Naive thymus-derived CD4-positive, alpha-beta T cell (primary cell): ENCODE measurements around the gene LBR. TPM values are rescaled to one million over a fixed set of nuclear protein-coding genes. Genes with fewer than 3 reads are reported as not detected.
A peak's percentile ranks its signal among the peaks of the same experiment; 100 is the strongest.

Experiments used
- ATAC-seq: fragments of 150-1000 bp; cut with Tn5 transposase; 2 replicates; pipeline ENCODE4 v1.10.0; 2021; ENCODE audit warnings: mild to moderate bottlenecking, moderate library complexity
- CTCF ChIA-PET: fragments of 350-600 bp; sonication (Branson Sonifier 250); formaldehyde crosslinking; loops from one replicate; lab custom pipeline; 2021; ENCODE audit warnings: antibody characterized with exemption; lab: Charles Lee
- POLR2A ChIA-PET: fragments of 350-600 bp; sonication (Branson Sonifier 250); formaldehyde crosslinking; loops from one replicate; lab custom pipeline; 2021; ENCODE audit warnings: antibody characterized with exemption, inconsistent platforms; lab: Charles Lee
- DNase-seq, 9 donors: peaks; one replicate each; pipeline versions ENCODE4 v3.0.0 to v3.0.0-alpha.2; 2020 to 2022; ENCODE audit warnings: mixed read lengths in 1 of 9
- H3K27ac ChIP-seq: one replicate; pipeline ENCODE4 v1.7.0; 2013; ENCODE audit warnings: mild to moderate bottlenecking, low read depth, low read length, moderate library complexity
- H3K27me3 ChIP-seq, 2 donors: one replicate each; pipeline ENCODE4 v1.7.0; 2013; ENCODE audit warnings: low read length in 2 of 2, mild to moderate bottlenecking in 2 of 2, moderate library complexity in 2 of 2; ENCODE audit not compliant: control insufficient read depth in 2 of 2, insufficient read depth in 2 of 2
- H3K36me3 ChIP-seq, 3 experiments: 1 replicate in 2 of 3; 2 replicates in 1 of 3; pipeline ENCODE4 v1.7.0; 2013; ENCODE audit warnings: low read length in 3 of 3, mild to moderate bottlenecking in 3 of 3, moderate library complexity in 1 of 3; ENCODE audit not compliant: insufficient read depth in 3 of 3, control insufficient read depth in 2 of 3
- H3K4me1 ChIP-seq, 2 donors: one replicate each; pipeline ENCODE4 v1.7.0; 2013; ENCODE audit warnings: low read length in 2 of 2, mild to moderate bottlenecking in 2 of 2, moderate library complexity in 1 of 2; ENCODE audit not compliant: control insufficient read depth in 2 of 2, insufficient read depth in 2 of 2
- H3K4me3 ChIP-seq: 2 replicates; pipeline ENCODE4 v1.7.0; 2013; ENCODE audit warnings: mild to moderate bottlenecking, low read length
- H3K9me3 ChIP-seq, 3 experiments: 1 replicate in 2 of 3; 2 replicates in 1 of 3; pipeline ENCODE4 v1.7.0; 2013; ENCODE audit warnings: low read length in 3 of 3; ENCODE audit not compliant: control insufficient read depth in 2 of 3
- H3K27ac Mint-ChIP-seq, 9 donors: one replicate each; pipeline ENCODE4 v1.8.0; 2020 to 2022; ENCODE audit warnings: mixed read lengths in 9 of 9, mild to moderate bottlenecking in 8 of 9, moderate library complexity in 5 of 9, inconsistent platforms in 2 of 9
- H3K27me3 Mint-ChIP-seq, 5 donors: one replicate each; pipeline ENCODE4 v1.8.0; 2021 to 2022; ENCODE audit warnings: mixed read lengths in 5 of 5, mild to moderate bottlenecking in 1 of 5
- H3K36me3 Mint-ChIP-seq, 5 donors: one replicate each; pipeline ENCODE4 v1.8.0; 2020 to 2022; ENCODE audit warnings: mixed read lengths in 5 of 5, mild to moderate bottlenecking in 3 of 5, inconsistent platforms in 1 of 5
- H3K4me1 Mint-ChIP-seq, 7 donors: one replicate each; pipeline ENCODE4 v1.8.0; 2020 to 2022; ENCODE audit warnings: mixed read lengths in 7 of 7, mild to moderate bottlenecking in 3 of 7, inconsistent platforms in 1 of 7
- H3K4me3 Mint-ChIP-seq, 10 donors: one replicate each; pipeline ENCODE4 v1.8.0; 2020 to 2022; ENCODE audit warnings: mild to moderate bottlenecking in 10 of 10, mixed read lengths in 10 of 10, moderate library complexity in 6 of 10, inconsistent platforms in 2 of 10
- H3K9me3 Mint-ChIP-seq, 11 donors: one replicate each; pipeline ENCODE4 v1.8.0; 2020 to 2022; ENCODE audit warnings: mixed read lengths in 11 of 11, mild to moderate bottlenecking in 4 of 11, inconsistent platforms in 1 of 11, moderate library complexity in 1 of 11
- intact Hi-C, 2 donors: fragments of 100-400 bp; cut with micrococcal nuclease; formaldehyde crosslinking; loops; one replicate each; pipeline ENCODE4 v1.15.1; 2023
- polyA plus RNA-seq, 2 donors: library from polyadenylated mRNA; unstranded; fragments of 300-500 nt; fragmentation: Illumina TruSeq; gene quantifications; one replicate each; pipeline ENCODE4 v1.2.3, GENCODE V29; 2021
- total RNA-seq, 6 experiments: library from RNA in 5 of 6; stranded (reverse) in 5 of 6; gene quantifications; 1 replicate in 5 of 6; 2 replicates in 1 of 6; pipeline ENCODE4 v1.2.3 and lab custom pipeline; 2021 to 2026

The LBR gene
- total and polyA plus RNA-seq, 7 experiments from 2014 or later: 104 to 220 (median 128) TPM

DNA sequence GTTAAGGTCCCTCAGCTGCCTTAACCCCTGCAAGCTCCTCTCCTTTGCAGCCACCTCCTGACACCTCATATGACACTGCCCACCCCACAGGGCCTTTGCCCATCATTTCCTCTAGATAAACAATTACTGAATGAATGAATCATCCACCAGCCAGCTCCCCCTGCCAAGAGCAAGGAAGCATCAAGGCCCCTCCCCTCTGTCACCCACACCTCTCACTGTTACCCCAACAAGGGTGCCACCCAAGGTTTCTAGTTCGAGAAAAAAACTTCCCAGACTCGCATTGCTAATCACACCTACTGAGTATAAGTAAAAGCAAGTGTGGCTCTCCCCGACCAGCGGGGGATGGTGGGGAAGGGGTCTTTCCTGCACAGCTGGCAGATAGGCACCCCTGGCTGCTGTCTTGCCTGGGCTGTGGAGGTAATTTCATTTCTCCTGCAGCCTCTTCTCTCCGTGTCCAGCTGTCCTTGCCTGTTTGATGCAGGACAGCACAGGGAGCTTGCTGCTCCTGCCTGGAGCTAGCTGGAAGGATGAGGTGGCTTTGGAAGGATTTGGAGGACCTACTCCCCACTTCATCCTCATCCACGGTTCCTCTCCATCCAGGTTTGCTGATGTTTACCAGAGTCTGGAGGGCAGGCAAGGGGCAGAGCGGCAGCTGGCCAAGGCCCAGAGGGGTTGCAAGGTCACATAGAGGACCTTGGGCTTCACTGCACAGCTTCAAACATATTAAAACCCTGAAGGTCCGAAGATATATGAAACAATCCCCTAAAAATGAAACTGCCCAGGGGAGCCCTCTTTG is 33.1 kb upstream of the LBR start:
- Histone ChIP-seq H3K27me3 (no peaks in the 10 kb centered on the region), H3K4me1 (peaks cover 11 to 38% of the 10 kb centered on the region in 2 donors), H3K36me3 (no peaks in the 10 kb centered on the region), H3K4me3 (peak overlapping the region; percentile 20), H3K9me3 (no peaks in the 10 kb centered on the region), H3K27ac (no peak overlapping the region)
- peaks cover 0 to 3% (median 0%) of the 10 kb centered on the region in 5 donors for H3K27me3 Mint-ChIP-seq
- H3K4me1 Mint-ChIP-seq: peaks cover 20 to 57% (median 38%) of the 10 kb centered on the region in 7 donors
- H3K27ac Mint-ChIP-seq: peak overlapping the region in 5 of 9 donors; percentile 27 to 86 (median 49)
- H3K4me3 Mint-ChIP-seq: peak overlapping the region in 2 of 10 donors; percentile 43 to 57
- H3K36me3 Mint-ChIP-seq: peaks cover 0 to 2% (median 0%) of the 10 kb centered on the region in 5 donors
- intact Hi-C loops: no loop called here
- H3K9me3 Mint-ChIP-seq: peaks cover 0 to 3% (median 0%) of the 10 kb centered on the region in 11 donors
- ChIA-PET POLR2A (interaction anchor here (0.6 to 2.9 kb wide), 6 partner anchors 9 to 33 kb away, joined by 3 to 17 read pairs (median 6); partner anchors contain the start of gene LBR), CTCF (interaction anchor here (0.5 to 0.9 kb wide), 2 partner anchors 14 to 21 kb away, joined by 3 to 5 read pairs; no protein-coding TSS in a partner anchor)
- peak; percentile 87 for ATAC-seq
- DNase-seq: peak in 1 of 9 donors; percentile 44

DNA sequence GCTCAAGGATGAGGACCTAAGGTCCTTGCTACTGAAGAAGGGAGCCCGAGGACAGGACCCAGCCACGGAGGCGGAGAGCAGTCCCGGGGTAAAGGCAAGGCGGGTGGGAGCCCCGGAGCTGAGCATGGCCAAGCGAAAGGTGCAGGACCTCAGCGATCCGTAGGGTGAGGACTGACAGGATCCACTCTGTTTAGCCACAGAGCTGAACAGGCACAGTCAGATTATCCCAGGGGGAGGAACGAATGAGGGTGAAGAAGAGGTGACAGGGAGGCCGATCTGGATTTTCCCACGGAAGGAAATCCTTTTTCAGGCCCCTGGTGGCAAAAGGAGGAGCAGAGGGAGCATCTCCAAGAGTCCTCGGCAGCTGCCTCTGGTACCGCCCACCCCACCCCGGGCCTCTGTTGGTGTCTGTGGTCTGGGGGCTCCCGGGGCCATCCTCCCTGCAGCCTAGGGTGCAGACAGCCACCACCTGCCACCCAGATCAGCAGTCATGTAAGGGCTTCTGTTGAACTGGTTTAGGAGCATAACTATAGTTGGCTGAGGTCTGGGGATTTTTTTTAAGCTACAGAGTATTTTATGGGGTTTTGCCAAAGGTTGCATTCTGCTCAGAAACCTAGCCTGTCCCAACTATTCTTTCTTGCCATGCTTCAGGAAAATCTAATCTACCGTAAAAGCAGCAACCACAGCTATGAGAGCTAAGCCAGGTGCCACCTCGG is 32.3 kb upstream of the LBR start:
- peaks cover 0 to 3% (median 0%) of the 10 kb centered on the region in 5 donors for H3K27me3 Mint-ChIP-seq
- DNase-seq: no peak
- H3K4me1 Mint-ChIP-seq: peaks cover 16 to 52% (median 35%) of the 10 kb centered on the region in 7 donors
- H3K27ac Mint-ChIP-seq: peak overlapping the region in 4 of 9 donors; percentile 15 to 86 (median 47)
- no peaks in the 10 kb centered on the region for H3K9me3 ChIP-seq
- H3K4me1 ChIP-seq: peaks cover 11 to 33% of the 10 kb centered on the region in 2 donors
- no peak overlapping the region for H3K4me3 ChIP-seq
- ChIA-PET POLR2A (interaction anchor here (1.0 to 2.9 kb wide), 5 partner anchors 8 to 32 kb away, joined by 3 to 17 read pairs (median 9); partner anchors contain the start of gene LBR), CTCF (interaction anchor here (0.5 to 1.0 kb wide), 3 partner anchors 14 to 22 kb away, joined by 3 to 5 read pairs (median 3); no protein-coding TSS in a partner anchor)
- H3K36me3 Mint-ChIP-seq: peaks cover 0 to 2% (median 0%) of the 10 kb centered on the region in 5 donors
- no peaks in the 10 kb centered on the region for H3K36me3 ChIP-seq
- no peak overlapping the region for H3K27ac ChIP-seq
- intact Hi-C loops: no loop called here
- H3K9me3 Mint-ChIP-seq: peaks cover 0 to 3% (median 0%) of the 10 kb centered on the region in 11 donors
- peak; percentile 52 for ATAC-seq
- H3K27me3 ChIP-seq: no peaks in the 10 kb centered on the region
- H3K4me3 Mint-ChIP-seq: peak overlapping the region in 3 of 10 donors; percentile 43 to 61 (median 57)

DNA sequence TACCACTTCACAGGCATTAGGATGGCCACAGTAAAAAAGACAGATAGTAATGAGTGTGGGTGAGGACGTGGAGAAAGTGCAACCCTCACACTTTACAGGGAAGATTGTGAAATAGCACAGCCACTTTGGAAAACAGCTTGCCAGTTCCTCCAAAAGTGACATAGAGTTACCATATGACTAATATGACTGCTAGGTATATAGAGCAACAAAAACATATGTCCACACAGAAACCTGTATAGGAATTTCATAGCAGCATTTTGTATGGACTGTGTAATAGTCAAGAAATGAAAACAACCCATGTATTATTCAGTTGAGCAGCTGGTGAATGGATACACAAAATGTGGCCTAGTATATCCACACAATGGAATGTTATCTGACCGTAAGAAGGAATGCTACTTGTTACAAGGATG is 30.4 kb upstream of the LBR start:
- no peaks in the 10 kb centered on the region for H3K36me3 ChIP-seq
- H3K9me3 Mint-ChIP-seq: peaks cover 0 to 2% (median 0%) of the 10 kb centered on the region in 11 donors
- H3K4me1 Mint-ChIP-seq: peaks cover 23 to 58% (median 39%) of the 10 kb centered on the region in 7 donors
- DNase-seq (no peak), ATAC-seq (no peak)
- POLR2A ChIA-PET: interaction anchor here (0.8 to 2.7 kb wide), 2 partner anchors 9 to 13 kb away, joined by 5 to 7 read pairs; no protein-coding TSS in a partner anchor
- H3K4me1 ChIP-seq: peaks cover 11 to 36% of the 10 kb centered on the region in 2 donors
- no peaks in the 10 kb centered on the region for H3K27me3 ChIP-seq
- intact Hi-C loops: no loop called here
- H3K27ac Mint-ChIP-seq: peak overlapping the region in 1 of 9 donors; percentile 64
- no peak overlapping the region for H3K27ac ChIP-seq
- H3K27me3 Mint-ChIP-seq: peaks cover 0 to 3% (median 0%) of the 10 kb centered on the region in 5 donors
- H3K4me3 ChIP-seq: no peak overlapping the region
- CTCF ChIA-PET: no interaction called here
- H3K36me3 Mint-ChIP-seq: peaks cover 0 to 5% (median 0%) of the 10 kb centered on the region in 5 donors
- H3K9me3 ChIP-seq: no peaks in the 10 kb centered on the region
- no peak overlapping the region for H3K4me3 Mint-ChIP-seq

DNA sequence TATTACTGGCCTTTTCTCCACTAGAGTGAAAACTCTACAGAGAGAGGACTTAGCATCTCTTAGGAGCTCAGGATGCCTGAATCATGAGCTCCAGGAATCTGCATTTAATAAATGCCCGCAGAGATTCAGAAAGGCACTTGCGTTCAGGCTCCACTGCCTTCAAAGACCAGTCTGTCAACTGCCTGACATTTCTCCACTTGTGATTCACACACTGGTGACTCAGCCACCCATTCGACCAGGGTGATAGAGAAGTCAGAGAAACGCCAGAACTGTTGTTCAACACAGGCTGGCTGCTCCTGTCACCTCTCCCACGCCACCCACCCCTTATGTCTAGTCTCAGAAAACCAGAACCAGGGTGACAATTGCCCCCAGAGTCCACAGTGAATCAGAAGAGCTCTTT is 26.9 kb upstream of the LBR start:
- ATAC-seq (peak; percentile 91), DNase-seq (peak in 1 of 9 donors; percentile 69)
- H3K27me3 ChIP-seq: no peaks in the 10 kb centered on the region
- H3K9me3 ChIP-seq: no peaks in the 10 kb centered on the region
- peaks cover 0 to 7% (median 0%) of the 10 kb centered on the region in 5 donors for H3K36me3 Mint-ChIP-seq
- H3K4me1 Mint-ChIP-seq: peaks cover 24 to 45% (median 30%) of the 10 kb centered on the region in 7 donors
- no peak overlapping the region for H3K27ac ChIP-seq
- intact Hi-C loops: loop anchor here in 1 of 2 donors (1.0 kb wide), 1 partner anchor 9 kb away; no protein-coding TSS in a partner anchor
- H3K27me3 Mint-ChIP-seq: peaks cover 0 to 3% (median 0%) of the 10 kb centered on the region in 5 donors
- H3K4me1 ChIP-seq: peaks cover 0 to 9% of the 10 kb centered on the region in 2 donors
- peaks cover 0 to 4% (median 0%) of the 10 kb centered on the region in 11 donors for H3K9me3 Mint-ChIP-seq
- peak overlapping the region in 3 of 9 donors; percentile 6 to 88 (median 78) for H3K27ac Mint-ChIP-seq
- H3K4me3 ChIP-seq: no peak overlapping the region
- no peaks in the 10 kb centered on the region for H3K36me3 ChIP-seq
- CTCF ChIA-PET: no interaction called here
- peak overlapping the region in 2 of 10 donors; percentile 49 to 71 for H3K4me3 Mint-ChIP-seq
- POLR2A ChIA-PET: interaction anchor here (1.0 to 3.1 kb wide), 3 partner anchors 9 to 26 kb away, joined by 3 to 16 read pairs (median 6); no protein-coding TSS in a partner anchor

DNA sequence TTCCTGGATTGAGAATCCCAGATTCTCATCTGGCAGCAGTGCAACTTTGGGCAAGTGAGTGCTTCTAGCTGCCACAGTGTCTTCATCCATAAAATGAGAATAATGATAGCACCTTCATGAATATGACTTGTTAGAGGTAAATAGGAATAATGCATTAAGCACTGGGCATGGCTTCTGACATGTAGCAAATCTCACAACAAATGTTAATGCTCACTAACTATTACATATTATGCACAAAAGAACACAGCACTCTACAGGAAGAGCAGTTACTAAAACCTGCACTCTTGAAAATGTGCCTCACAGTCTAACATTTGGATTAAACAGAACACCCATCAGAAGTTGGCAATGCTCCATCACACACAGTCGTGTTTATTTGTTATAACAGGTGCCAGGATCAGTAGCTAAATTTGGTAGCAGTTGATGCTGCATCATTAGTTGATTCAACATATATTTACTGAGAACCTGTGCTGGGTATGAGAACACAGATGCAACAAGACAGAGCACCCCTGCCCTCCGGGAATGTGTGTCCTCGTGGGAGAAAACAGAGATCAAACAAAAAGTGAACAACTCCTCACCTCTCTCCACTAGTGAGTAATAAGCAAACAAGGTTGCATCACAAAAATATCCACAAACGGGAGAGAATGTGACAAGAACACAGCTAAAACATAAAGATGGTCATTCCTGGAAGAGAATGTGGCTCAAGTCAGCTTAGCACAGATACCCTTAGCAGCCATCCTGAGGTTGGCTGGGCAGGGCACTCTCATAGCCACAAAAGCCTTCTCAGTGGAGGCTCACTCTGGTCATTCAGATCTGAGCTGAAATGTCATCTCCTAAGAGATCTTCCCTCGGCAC is 26.2 kb upstream of the LBR start:
- Mint-ChIP-seq H3K27ac (peak overlapping the region in 2 of 9 donors; percentile 18 to 88), H3K4me3 (peak overlapping the region in 1 of 10 donors; percentile 71), H3K9me3 (peaks cover 0 to 4% (median 0%) of the 10 kb centered on the region in 11 donors), H3K36me3 (peaks cover 0 to 7% (median 0%) of the 10 kb centered on the region in 5 donors), H3K4me1 (peaks cover 24 to 45% (median 30%) of the 10 kb centered on the region in 7 donors), H3K27me3 (peaks cover 0 to under 1% (median 0%) of the 10 kb centered on the region in 5 donors)
- Histone ChIP-seq H3K4me3 (no peak overlapping the region), H3K4me1 (peaks cover 0 to 9% of the 10 kb centered on the region in 2 donors), H3K36me3 (no peaks in the 10 kb centered on the region), H3K27ac (no peak overlapping the region), H3K27me3 (no peaks in the 10 kb centered on the region), H3K9me3 (no peaks in the 10 kb centered on the region)
- intact Hi-C loops: loop anchor here in 1 of 2 donors (1.0 kb wide), 1 partner anchor 9 kb away; no protein-coding TSS in a partner anchor
- CTCF ChIA-PET: no interaction called here
- POLR2A ChIA-PET: interaction anchor here (1.0 to 3.1 kb wide), 3 partner anchors 8 to 26 kb away, joined by 3 to 16 read pairs (median 6); no protein-coding TSS in a partner anchor
- no peak for ATAC-seq
- no peak for DNase-seq
